Common myeloid progenitor, CD34-positive (primary cell): ENCODE data around the gene KLHDC7B.

ENCODE experiments used
- CTCF ChIA-PET: fragments of 350-600 bp; sonication (Branson Sonifier 250); formaldehyde crosslinking; loops from one replicate; lab custom pipeline; 2021; ENCODE audit warnings: antibody characterized with exemption; lab: Charles Lee
- POLR2A ChIA-PET: fragments of 350-600 bp; sonication (Branson Sonifier 250); formaldehyde crosslinking; loops from one replicate; lab custom pipeline; 2021; ENCODE audit warnings: antibody characterized with exemption; lab: Charles Lee
- DNase-seq, 3 donors: peaks; one replicate each; pipeline versions ENCODE4 v3.0.0 to v3.0.0-alpha.2; 2013
- H3K27ac ChIP-seq, 2 experiments: 1 replicate in 1 of 2; 2 replicates in 1 of 2; pipeline ENCODE4 v1.7.0; 2013; ENCODE audit warnings: inconsistent platforms in 2 of 2, low read length in 2 of 2, mild to moderate bottlenecking in 2 of 2, low read depth in 1 of 2, moderate library complexity in 1 of 2; ENCODE audit not compliant: severe bottlenecking in 2 of 2, insufficient read depth in 1 of 2, poor library complexity in 1 of 2
- H3K27me3 ChIP-seq, 5 experiments: replicated peaks in 2 of 5; 1 replicate in 3 of 5; 2 replicates in 2 of 5; pipeline versions ENCODE4 v1.6.1 to v1.7.0; 2013; ENCODE audit warnings: low read length in 4 of 5, mild to moderate bottlenecking in 2 of 5, moderate library complexity in 2 of 5, inconsistent platforms in 1 of 5; ENCODE audit not compliant: insufficient read depth in 5 of 5, control insufficient read depth in 4 of 5
- H3K36me3 ChIP-seq, 4 experiments: 1 replicate in 2 of 4; 2 replicates in 2 of 4; pipeline versions ENCODE4 v1.6.1 to v1.7.0; 2013; ENCODE audit warnings: low read length in 3 of 4, control low read depth in 1 of 4, mild to moderate bottlenecking in 1 of 4; ENCODE audit not compliant: control insufficient read depth in 4 of 4, insufficient read depth in 4 of 4
- H3K4me1 ChIP-seq, 4 experiments: 1 replicate in 3 of 4; 2 replicates in 1 of 4; pipeline versions ENCODE4 v1.6.1 to v1.7.1; 2013; ENCODE audit warnings: low read length in 3 of 4, mild to moderate bottlenecking in 3 of 4, control low read depth in 1 of 4, inconsistent platforms in 1 of 4, moderate library complexity in 1 of 4; ENCODE audit not compliant: control insufficient read depth in 4 of 4, insufficient read depth in 4 of 4; ENCODE audit errors: control extremely low read depth in 1 of 4
- H3K4me3 ChIP-seq, 7 experiments: 1 replicate in 4 of 7; 2 replicates in 3 of 7; pipeline versions ENCODE4 v1.5.1 to v1.7.0; 2013; ENCODE audit warnings: mild to moderate bottlenecking in 7 of 7, low read length in 6 of 7, moderate library complexity in 6 of 7, inconsistent platforms in 2 of 7, low read depth in 2 of 7, control low read depth in 1 of 7; ENCODE audit not compliant: insufficient read depth in 4 of 7, control insufficient read depth in 1 of 7; ENCODE audit errors: extremely low read depth in 1 of 7
- H3K9me3 ChIP-seq, 5 experiments: 1 replicate in 4 of 5; 2 replicates in 1 of 5; pipeline versions ENCODE4 v1.6.1 to v1.7.1; 2013; ENCODE audit warnings: low read length in 4 of 5, mild to moderate bottlenecking in 2 of 5, inconsistent platforms in 1 of 5, low read depth in 1 of 5, moderate library complexity in 1 of 5; ENCODE audit not compliant: control insufficient read depth in 4 of 5, insufficient read depth in 2 of 5; ENCODE audit errors: control extremely low read depth in 1 of 5
- WGBS: methylation state at CpG from one replicate; pipeline ENCODE4 v1.1.5; 2013; ENCODE audit not compliant: insufficient coverage; 5-methylcytosine and 5-hydroxymethylcytosine counted together

Gene KLHDC7B

GRCh38 chr22:50581031-50581949, 35.6 kb downstream of the KLHDC7B start:
- POLR2A ChIA-PET: no interaction called here
- peak overlapping the region in 1 of 2 experiments; percentile 92 for H3K27ac ChIP-seq

GRCh38 chr22:50581950-50582492, 36.3 kb downstream of the KLHDC7B start:
- peak overlapping the region; percentile 63 to 84 (median 79) for H3K4me3 ChIP-seq
- ChIA-PET CTCF (interaction anchor here (0.5 to 1.9 kb wide), 5 partner anchors 9 to 81 kb away, joined by 3 to 4 read pairs (median 4); partner anchors contain the start of gene SYCE3), POLR2A (interaction anchor here (1.0 to 1.6 kb wide), 4 partner anchors 12 to 90 kb away, joined by 3 to 8 read pairs (median 5); partner anchors contain the start of gene SYCE3)
- no peaks in the 10 kb centered on the region for H3K9me3 ChIP-seq
- 9% methylated on average over 34 of the region's 39 CpGs for WGBS
- H3K4me1 ChIP-seq: peaks cover 0 to 41% (median 26%) of the 10 kb centered on the region in 4 experiments
- peaks cover 0 to 30% (median 17%) of the 10 kb centered on the region in 4 experiments for H3K36me3 ChIP-seq
- peak in 2 of 3 donors; percentile 49 to 54 for DNase-seq
- H3K27me3 ChIP-seq: peaks cover 0 to 3% (median 0%) of the 10 kb centered on the region in 5 experiments
- peak overlapping the region; percentile 88 to 92 for H3K27ac ChIP-seq

More at GRCh38 chr22:50581031-50581949, 35.6 kb downstream of the KLHDC7B start:
- peak overlapping the region; percentile 32 to 84 (median 79) for H3K4me3 ChIP-seq
- peaks cover 0 to 37% (median 17%) of the 10 kb centered on the region in 4 experiments for H3K36me3 ChIP-seq
- no peak for DNase-seq
- WGBS: 94% methylated on average over 18 of the region's 22 CpGs
- CTCF ChIA-PET: interaction anchor here (0.5 to 1.9 kb wide), 5 partner anchors 10 to 80 kb away, joined by 3 to 4 read pairs (median 4); partner anchors contain the start of gene SYCE3
- H3K27me3 ChIP-seq: peaks cover 0 to 3% (median 0%) of the 10 kb centered on the region in 5 experiments
- H3K4me1 ChIP-seq: peaks cover 0 to 41% (median 26%) of the 10 kb centered on the region in 4 experiments
- no peaks in the 10 kb centered on the region for H3K9me3 ChIP-seq

GRCh38 chr22:50582493-50583293, 37.0 kb downstream of the KLHDC7B start, which contains the start of gene CHKB:
Gene CHKB, minus strand, starts transcription at chr22:50582849. Its CDS starts 68 bp downstream, at chr22:50582781.
- peak; percentile 95 to 98 (median 98) for DNase-seq
- peak within 1 kb of the TSS; percentile 63 to 84 (median 79) for H3K4me3 ChIP-seq
- peaks cover 0 to 37% (median 23%) of the 10 kb centered on the region in 4 experiments for H3K4me1 ChIP-seq
- POLR2A ChIA-PET: interaction anchor here (1.0 to 1.6 kb wide), 4 partner anchors 13 to 89 kb away, joined by 3 to 8 read pairs (median 5); partner anchors contain the start of gene SYCE3
- 0% methylated on average over 85 of the region's 96 CpGs for WGBS
- CTCF ChIA-PET: interaction anchor here (1.3 to 1.9 kb wide), 3 partner anchors 9 to 20 kb away, joined by 3 to 4 read pairs (median 4); partner anchors contain the start of gene SYCE3
- peak within 1 kb of the TSS; percentile 88 to 92 for H3K27ac ChIP-seq
- peaks cover 0 to 27% (median 17%) of the 10 kb centered on the region in 4 experiments for H3K36me3 ChIP-seq
- peaks cover 0 to 3% (median 0%) of the 10 kb centered on the region in 5 experiments for H3K27me3 ChIP-seq
- no peaks in the 10 kb centered on the region for H3K9me3 ChIP-seq

- CTCF ChIA-PET: interaction anchor here (1.9 kb wide), 1 partner anchor 21 kb away, joined by 4 read pairs; the partner anchor contains the start of gene SYCE3
- Histone ChIP-seq H3K9me3 (no peaks in the 10 kb centered on the region), H3K4me3 (peak overlapping the region; percentile 42 to 84 (median 79)), H3K27me3 (peaks cover 0 to 3% (median 0%) of the 10 kb centered on the region in 5 experiments), H3K4me1 (peaks cover 0 to 31% (median 20%) of the 10 kb centered on the region in 4 experiments), H3K27ac (peak overlapping the region in 1 of 2 experiments; percentile 50), H3K36me3 (peaks cover 0 to 26% (median 17%) of the 10 kb centered on the region in 4 experiments)
- WGBS: 11% methylated on average over 36 of the region's 37 CpGs
- no peak for DNase-seq
- POLR2A ChIA-PET: interaction anchor here (1.4 to 1.6 kb wide), 3 partner anchors 21 to 88 kb away, joined by 3 to 8 read pairs (median 7); partner anchors contain the start of gene SYCE3
Measured at GRCh38 chr22:50583294-50583861, 37.7 kb downstream of the KLHDC7B start.

- WGBS: 97% methylated on average over 22 of the region's 23 CpGs
- H3K27me3 ChIP-seq: no peaks in the 10 kb centered on the region
- no peak overlapping the region for H3K4me3 ChIP-seq
- ChIA-PET CTCF (no interaction called here), POLR2A (no interaction called here)
- H3K9me3 ChIP-seq: no peaks in the 10 kb centered on the region
- peaks cover 0 to 25% (median 19%) of the 10 kb centered on the region in 4 experiments for H3K4me1 ChIP-seq
- no peak for DNase-seq
- H3K36me3 ChIP-seq: peaks cover 0 to 16% (median 13%) of the 10 kb centered on the region in 4 experiments
- no peak overlapping the region for H3K27ac ChIP-seq
Measured at GRCh38 chr22:50584106-50585096, 38.7 kb downstream of the KLHDC7B start.
